Adrenal gland (tissue), 5 donors: Measurements from ENCODE around the gene TMEM273.

Experiments
- CTCF ChIP-seq, 6 experiments: fragments of 450-650 bp in 4 of 6; fragments of 200-600 bp in 2 of 6; sonication (generic) in 1 of 6; IDR thresholded peaks; 1 replicate in 5 of 6; 2 replicates in 1 of 6; pipeline versions ENCODE4 v1.5.1 to v1.8.0; 2016 to 2021; ENCODE audit warnings: antibody characterized with exemption in 6 of 6, mild to moderate bottlenecking in 2 of 6, moderate library complexity in 1 of 6
- POLR2A ChIP-seq, 2 donors: fragments of 450-650 bp; IDR thresholded peaks; one replicate each; pipeline ENCODE4 v1.6.1; 2017; ENCODE audit warnings: antibody characterized with exemption in 2 of 2, mild to moderate bottlenecking in 2 of 2, moderate library complexity in 1 of 2
- donor health status: DM: no; HTN: no; CAD: no.

- no peak for TF ChIP-seq CTCF (IDR thresholded peaks at IDR 0.05)
- no peak for TF ChIP-seq POLR2A (IDR thresholded peaks at IDR 0.05)
Measured at GRCh38 chr10:49141541-49142332, 46.5 kb downstream of the TMEM273 start.
